Tibial nerve (tissue), 4 donors: Measurements from ENCODE around the gene UBXN2A. TPM values are rescaled to one million over a fixed set of nuclear protein-coding genes. Genes with fewer than 3 reads are reported as not detected.

Experiments
- DNase-seq, 2 donors: peaks; one replicate each; pipeline ENCODE4 v3.0.0-alpha.2; 2019; ENCODE audit warnings: low spot score in 2 of 2
- H3K27ac ChIP-seq, 4 donors: fragments of 200-600 bp; sonication (generic) in 3 of 4; one replicate each; pipeline ENCODE4 v1.5.1; 2017 to 2019; ENCODE audit warnings: mild to moderate bottlenecking in 1 of 4
- H3K27me3 ChIP-seq, 2 donors: fragments of 200-600 bp; sonication (generic) in 1 of 2; one replicate each; pipeline versions ENCODE4 v1.5.1 to v1.6.0; 2017 to 2019
- H3K36me3 ChIP-seq, 3 donors: fragments of 200-600 bp; sonication (generic); one replicate each; pipeline ENCODE4 v1.5.1; 2018 to 2019
- H3K4me1 ChIP-seq, 4 donors: fragments of 200-600 bp; sonication (generic) in 3 of 4; one replicate each; pipeline ENCODE4 v1.5.1; 2017 to 2019
- H3K4me3 ChIP-seq, 4 donors: fragments of 200-600 bp; sonication (generic) in 3 of 4; one replicate each; pipeline ENCODE4 v1.5.1; 2017 to 2019; ENCODE audit warnings: mild to moderate bottlenecking in 1 of 4, moderate library complexity in 1 of 4
- H3K9me3 ChIP-seq, 4 donors: fragments of 200-600 bp; sonication (generic) in 3 of 4; one replicate each; pipeline ENCODE4 v1.5.1; 2017 to 2019
- CTCF ChIP-seq, 5 experiments: fragments of 200-600 bp in 3 of 5; fragments of 450-650 bp in 2 of 5; sonication (generic) in 3 of 5; IDR thresholded peaks; one replicate each; pipeline ENCODE4 v1.5.1; 2016 to 2019; ENCODE audit warnings: antibody characterized with exemption in 5 of 5, mild to moderate bottlenecking in 3 of 5, moderate library complexity in 2 of 5
- EP300 ChIP-seq, 2 donors: sonication (generic); formaldehyde crosslinking; IDR thresholded peaks; one replicate each; pipeline ENCODE4 v1.6.1; 2017; ENCODE audit warnings: antibody characterized with exemption in 2 of 2, mild to moderate bottlenecking in 1 of 2
- POLR2A ChIP-seq, 2 donors: fragments of 450-650 bp; IDR thresholded peaks; one replicate each; pipeline ENCODE4 v1.6.1; 2017; ENCODE audit warnings: antibody characterized with exemption in 2 of 2, mild to moderate bottlenecking in 2 of 2, moderate library complexity in 2 of 2
- WGBS, 2 donors: methylation state at CpG; one replicate each; pipeline ENCODE4 v1.1.5; 2018; 5-methylcytosine and 5-hydroxymethylcytosine counted together
- small RNA-seq: library from RNA; depleted of rRNA; stranded (forward); fragments of <200 nt; gene quantifications from one replicate; pipeline ENCODE3, GENCODE V24; 2016
- total RNA-seq, 4 donors: library from RNA; depleted of rRNA; stranded (reverse); fragments of >200 nt; gene quantifications; one replicate each; pipeline ENCODE4 v1.1.0, GENCODE V29; 2016

Gene UBXN2A
- total RNA-seq, 4 donors from 2014 or later, result 15.3 to 23.7 (median 17.2) TPM

GRCh38 chr2:24050041-24050979 is 110.0 kb downstream of the UBXN2A start:
- Histone ChIP-seq H3K36me3 (peaks cover 0 to 4% (median 0%) of the 10 kb centered on the region in 3 donors), H3K4me1 (peaks cover 0 to 37% (median 15%) of the 10 kb centered on the region in 4 donors), H3K9me3 (no peaks in the 10 kb centered on the region), H3K27me3 (no peaks in the 10 kb centered on the region), H3K4me3 (peak overlapping the region; percentile 73 to 90 (median 78)), H3K27ac (peak overlapping the region; percentile 37 to 81 (median 66))
- no peak for DNase-seq
- WGBS, 2 donors, result 6 to 9% methylated on average over 25 to 26 of the region's 47 CpGs
- TF ChIP-seq POLR2A (IDR thresholded peaks at IDR 0.05) (no peak), CTCF (IDR thresholded peaks at IDR 0.05) (no peak), EP300 (IDR thresholded peaks at IDR 0.05) (no peak)

- no peaks in the 10 kb centered on the region for H3K9me3 ChIP-seq
- H3K4me1 ChIP-seq, result peaks cover 0 to 24% (median 6%) of the 10 kb centered on the region in 4 donors
- H3K36me3 ChIP-seq, result peaks cover 0 to 4% (median 0%) of the 10 kb centered on the region in 3 donors
- WGBS, 2 donors, result 75 to 83% methylated on average over 8 of the region's 8 CpGs
- H3K27ac ChIP-seq, result no peak overlapping the region
- no peak for TF ChIP-seq EP300 (IDR thresholded peaks at IDR 0.05)
- TF ChIP-seq CTCF (IDR thresholded peaks at IDR 0.05), result no peak
- TF ChIP-seq POLR2A (IDR thresholded peaks at IDR 0.05), result no peak
- H3K27me3 ChIP-seq, result no peaks in the 10 kb centered on the region
- DNase-seq, result no peak
- no peak overlapping the region for H3K4me3 ChIP-seq
Observed at GRCh38 chr2:24051833-24052232, 111.6 kb downstream of the UBXN2A start.

- no peak for DNase-seq
- TF ChIP-seq EP300 (IDR thresholded peaks at IDR 0.05) (no peak), POLR2A (IDR thresholded peaks at IDR 0.05) (no peak), CTCF (IDR thresholded peaks at IDR 0.05) (no peak)
- Histone ChIP-seq H3K27ac (no peak overlapping the region), H3K36me3 (peaks cover 0 to 4% (median 0%) of the 10 kb centered on the region in 3 donors), H3K27me3 (no peaks in the 10 kb centered on the region), H3K9me3 (no peaks in the 10 kb centered on the region), H3K4me3 (no peak overlapping the region), H3K4me1 (peaks cover 0 to 19% (median 3%) of the 10 kb centered on the region in 4 donors)
- whole genome bisulfite sequencing, 2 donors, result 90 to 100% methylated on average over 1 of the region's 1 CpG
Observed at GRCh38 chr2:24052951-24053350, 112.7 kb downstream of the UBXN2A start.

Small RNA genes lying within 50 kb of the gene (small RNA-seq; reads per million reads assigned to genes)
- gene RN7SL610P, result not detected
- gene RNU6-370P, result not detected

Other genes with a start within 250 kb of the UBXN2A start
- 10 to 100 TPM; 39.0 to 56.9 (median 45.2) TPM for gene ATAD2B, start 13.3 kb upstream of the UBXN2A start, total RNA-seq
- gene MFSD2B, start 69.6 kb downstream of the UBXN2A start, total RNA-seq, result 1 to 10 TPM in 1 of 4 donors, under 1 TPM in 1, not detected in 2; 0.98 to 1.0 TPM
- gene WDCP, start 106.9 kb downstream of the UBXN2A start, total RNA-seq, result 1 to 10 TPM; 6.1 to 8.1 (median 6.4) TPM
- gene FKBP1B, start 109.3 kb downstream of the UBXN2A start, total RNA-seq, result 10 to 100 TPM in 1 of 4 donors, 1 to 10 TPM in 3; 5.4 to 15.3 (median 9.0) TPM
- gene SF3B6, start 135.9 kb downstream of the UBXN2A start, total RNA-seq, result 10 to 100 TPM; 73.7 to 93.1 (median 81.5) TPM
- 100 to 1,000 TPM in 3 of 4 donors, 10 to 100 TPM in 1; 21.0 to 134 (median 114) TPM for gene TP53I3, start 144.4 kb downstream of the UBXN2A start, total RNA-seq
- 1 to 10 TPM in 2 of 4 donors, under 1 TPM in 1, not detected in 1; 0.39 to 5.7 (median 1.7) TPM for gene PFN4, start 182.9 kb downstream of the UBXN2A start, total RNA-seq
- gene FAM228B, start 183.0 kb downstream of the UBXN2A start, total RNA-seq, result 10 to 100 TPM; 37.7 to 68.6 (median 46.6) TPM
- gene FAM228A, start 234.6 kb downstream of the UBXN2A start, total RNA-seq, result 1 to 10 TPM in 3 of 4 donors, under 1 TPM in 1; 0.90 to 5.0 (median 3.3) TPM